Smooth muscle cell (in vitro differentiated cells): ENCODE results near the gene F3. TPM values are rescaled to one million over a fixed set of nuclear protein-coding genes. Genes with fewer than 3 reads are reported as not detected.
"Not testable (repeated sequence)": the region's sequence is repeated elsewhere in the genome, so short reads cannot be mapped to it uniquely, and the experiment has no call there.

Experiments
- DNase-seq: peaks from one replicate; lab custom pipeline; 2025; ENCODE audit not compliant: unreplicated experiment; lab: John Stamatoyannopoulos, UW
- H2AFZ ChIP-seq: fragments of 200-600 bp; sonication (generic); 2 replicates; pipeline ENCODE4 v1.6.0; 2016; ENCODE audit warnings: antibody characterized with exemption, low read depth, mild to moderate bottlenecking
- H3F3A ChIP-seq: fragments of 200-600 bp; sonication (generic); 2 replicates; pipeline ENCODE4 v1.6.0; 2017; ENCODE audit warnings: antibody characterized with exemption, low read depth
- H3K27ac ChIP-seq: fragments of 200-600 bp; sonication (generic); 2 replicates; pipeline ENCODE4 v1.5.1; 2016; ENCODE audit warnings: low read depth, mild to moderate bottlenecking
- H3K27me3 ChIP-seq: fragments of 200-600 bp; sonication (generic); 2 replicates; pipeline ENCODE4 v1.6.1; 2016; ENCODE audit warnings: low read depth, mild to moderate bottlenecking
- H3K36me3 ChIP-seq: fragments of 200-600 bp; sonication (generic); 2 replicates; pipeline ENCODE4 v1.5.1; 2016; ENCODE audit warnings: low read depth
- H3K4me1 ChIP-seq: fragments of 200-600 bp; sonication (generic); 2 replicates; pipeline ENCODE4 v1.5.1; 2016; ENCODE audit warnings: low read depth
- H3K4me2 ChIP-seq: fragments of 200-600 bp; sonication (generic); 2 replicates; pipeline ENCODE4 v1.6.0; 2016; ENCODE audit warnings: mild to moderate bottlenecking
- H3K4me3 ChIP-seq: fragments of 200-600 bp; sonication (generic); 2 replicates; pipeline ENCODE4 v1.5.1; 2016; ENCODE audit warnings: mild to moderate bottlenecking
- H3K79me2 ChIP-seq: fragments of 200-600 bp; sonication (generic); 2 replicates; pipeline ENCODE4 v1.6.0; 2016; ENCODE audit warnings: low read depth, mild to moderate bottlenecking
- H3K9ac ChIP-seq: fragments of 200-600 bp; sonication (generic); 2 replicates; pipeline ENCODE4 v1.6.0; 2016; ENCODE audit warnings: low read depth
- H3K9me3 ChIP-seq: fragments of 200-600 bp; sonication (generic); replicated peaks from 2 replicates; pipeline ENCODE4 v1.5.1; 2016; ENCODE audit warnings: low read depth
- H4K20me1 ChIP-seq: fragments of 200-600 bp; sonication (generic); 2 replicates; pipeline ENCODE4 v1.6.0; 2016; ENCODE audit warnings: low read depth
- WGBS: methylation state at CpG from one replicate; pipeline ENCODE4 v1.1.7; 2016; ENCODE audit warnings: low lambda C conversion rate; 5-methylcytosine and 5-hydroxymethylcytosine counted together
- polyA plus RNA-seq: library from polyadenylated mRNA; unstranded; fragments of >200 nt; fragmentation: Nextera tagmentation; extraction: Ambion mirVana; gene quantifications from 2 replicates; pipeline ENCODE4 v1.2.1, GENCODE V29; 2016
- total RNA-seq: library from RNA; depleted of rRNA; stranded (reverse); fragments of >200 nt; gene quantifications from 2 replicates; pipeline ENCODE4 v1.2.3, GENCODE V29; 2014
- TF ChIP-seq, protein P1 (sequence below): fragments of 200-600 bp; sonication (generic); IDR thresholded peaks from 2 replicates; pipeline ENCODE4 v1.5.1; 2017; ENCODE audit warnings: borderline replicate concordance, mild to moderate bottlenecking, antibody characterized with exemption; ENCODE audit not compliant: insufficient read depth, poor library complexity, severe bottlenecking

Gene F3
- total and polyA plus RNA-seq, 2 experiments from 2014 or later = 287 to 338 TPM

DNA sequence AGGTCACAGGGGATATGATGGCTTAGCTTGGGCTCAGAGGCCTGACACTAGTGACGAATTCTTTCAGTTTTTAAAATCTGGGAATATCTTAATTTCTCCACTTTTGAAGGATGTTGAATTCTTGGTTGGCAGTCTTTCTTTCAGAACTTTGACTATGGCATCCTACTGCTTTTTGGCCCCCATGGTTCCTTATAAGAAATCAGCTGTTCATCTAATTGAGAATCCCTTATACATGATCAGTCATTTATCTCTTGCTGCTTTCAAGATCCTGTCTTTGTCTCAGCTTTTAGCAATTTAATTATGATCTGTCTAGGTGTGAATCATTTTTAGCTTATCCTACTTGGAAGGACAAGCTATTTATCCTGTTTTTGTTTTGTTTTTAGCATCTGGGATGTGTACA is 31.2 kb upstream of the F3 start:
- no peaks in the 10 kb centered on the region for H3K4me1 ChIP-seq
- 96% methylated on average over 1 of the region's 1 CpG for WGBS
- no peak for DNase-seq

DNA sequence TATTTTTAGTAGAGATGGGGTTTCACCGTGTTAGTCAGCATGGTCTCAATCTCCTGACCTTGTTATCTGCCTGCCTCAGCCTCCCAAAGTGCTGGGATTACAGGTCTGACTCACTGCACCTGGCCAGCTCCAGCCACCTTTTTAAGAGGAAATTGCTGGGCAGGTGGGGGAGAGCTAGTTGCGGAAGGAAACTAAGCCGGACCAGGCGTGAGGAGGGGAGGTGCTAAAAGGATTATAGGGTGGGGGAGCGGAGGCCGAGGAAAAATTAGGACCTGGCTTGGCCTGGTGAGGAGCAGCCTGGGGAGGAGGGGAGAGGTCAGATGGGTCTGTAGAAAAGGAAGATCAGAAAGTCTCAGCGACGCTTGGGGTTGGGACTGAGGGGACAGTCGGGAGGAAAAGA is 29.4 kb upstream of the F3 start:
- not testable (repeated sequence) for H3K4me2 ChIP-seq, H3K9ac ChIP-seq, H3K4me3 ChIP-seq, DNase-seq, H4K20me1 ChIP-seq, H3K9me3 ChIP-seq, H3F3A ChIP-seq, H3K79me2 ChIP-seq, H3K4me1 ChIP-seq, H2AFZ ChIP-seq, H3K27me3 ChIP-seq, H3K36me3 ChIP-seq, H3K27ac ChIP-seq
- WGBS = 81% methylated on average over 9 of the region's 9 CpGs

More for the DNA sequence above, 31.2 kb upstream of the F3 start:
- Histone ChIP-seq H3K9ac (no peak overlapping the region), H3K27me3 (no peaks in the 10 kb centered on the region), H3K4me2 (no peak overlapping the region), H2AFZ (no peak overlapping the region), H3F3A (no peaks in the 10 kb centered on the region), H3K4me3 (no peak overlapping the region), H3K36me3 (no peaks in the 10 kb centered on the region), H3K9me3 (no peaks in the 10 kb centered on the region), H3K27ac (no peak overlapping the region), H4K20me1 (no peaks in the 10 kb centered on the region), H3K79me2 (no peaks in the 10 kb centered on the region)
- TF ChIP-seq, protein P1, sequence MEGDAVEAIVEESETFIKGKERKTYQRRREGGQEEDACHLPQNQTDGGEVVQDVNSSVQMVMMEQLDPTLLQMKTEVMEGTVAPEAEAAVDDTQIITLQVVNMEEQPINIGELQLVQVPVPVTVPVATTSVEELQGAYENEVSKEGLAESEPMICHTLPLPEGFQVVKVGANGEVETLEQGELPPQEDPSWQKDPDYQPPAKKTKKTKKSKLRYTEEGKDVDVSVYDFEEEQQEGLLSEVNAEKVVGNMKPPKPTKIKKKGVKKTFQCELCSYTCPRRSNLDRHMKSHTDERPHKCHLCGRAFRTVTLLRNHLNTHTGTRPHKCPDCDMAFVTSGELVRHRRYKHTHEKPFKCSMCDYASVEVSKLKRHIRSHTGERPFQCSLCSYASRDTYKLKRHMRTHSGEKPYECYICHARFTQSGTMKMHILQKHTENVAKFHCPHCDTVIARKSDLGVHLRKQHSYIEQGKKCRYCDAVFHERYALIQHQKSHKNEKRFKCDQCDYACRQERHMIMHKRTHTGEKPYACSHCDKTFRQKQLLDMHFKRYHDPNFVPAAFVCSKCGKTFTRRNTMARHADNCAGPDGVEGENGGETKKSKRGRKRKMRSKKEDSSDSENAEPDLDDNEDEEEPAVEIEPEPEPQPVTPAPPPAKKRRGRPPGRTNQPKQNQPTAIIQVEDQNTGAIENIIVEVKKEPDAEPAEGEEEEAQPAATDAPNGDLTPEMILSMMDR = no peak

DNA sequence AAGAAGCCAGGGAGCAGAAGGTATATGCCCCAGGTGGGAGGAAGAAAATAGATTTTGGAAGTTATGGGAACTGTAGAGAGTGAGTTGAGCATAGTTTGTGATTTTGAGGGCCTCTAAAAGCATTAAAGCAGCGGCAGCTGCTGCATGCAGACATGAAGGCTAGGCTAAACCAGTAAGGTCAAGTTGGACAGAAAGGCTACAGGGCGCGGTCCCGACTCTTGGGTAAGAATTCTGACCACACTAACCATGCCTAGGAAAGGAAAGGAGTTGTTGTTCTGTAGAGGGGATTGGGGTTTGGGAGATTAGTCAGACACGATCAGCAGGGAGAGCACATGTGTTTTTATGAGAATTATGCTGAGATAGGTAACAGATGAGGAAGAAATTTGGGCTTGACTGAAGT is 27.2 kb upstream of the F3 start:
- 86% methylated on average over 5 of the region's 5 CpGs for WGBS
- not testable (repeated sequence) for H3K9ac ChIP-seq, H2AFZ ChIP-seq, H4K20me1 ChIP-seq, H3K36me3 ChIP-seq, H3K9me3 ChIP-seq, H3K4me3 ChIP-seq, H3K79me2 ChIP-seq, H3K4me2 ChIP-seq, H3F3A ChIP-seq, H3K27ac ChIP-seq, DNase-seq, H3K4me1 ChIP-seq, H3K27me3 ChIP-seq

DNA sequence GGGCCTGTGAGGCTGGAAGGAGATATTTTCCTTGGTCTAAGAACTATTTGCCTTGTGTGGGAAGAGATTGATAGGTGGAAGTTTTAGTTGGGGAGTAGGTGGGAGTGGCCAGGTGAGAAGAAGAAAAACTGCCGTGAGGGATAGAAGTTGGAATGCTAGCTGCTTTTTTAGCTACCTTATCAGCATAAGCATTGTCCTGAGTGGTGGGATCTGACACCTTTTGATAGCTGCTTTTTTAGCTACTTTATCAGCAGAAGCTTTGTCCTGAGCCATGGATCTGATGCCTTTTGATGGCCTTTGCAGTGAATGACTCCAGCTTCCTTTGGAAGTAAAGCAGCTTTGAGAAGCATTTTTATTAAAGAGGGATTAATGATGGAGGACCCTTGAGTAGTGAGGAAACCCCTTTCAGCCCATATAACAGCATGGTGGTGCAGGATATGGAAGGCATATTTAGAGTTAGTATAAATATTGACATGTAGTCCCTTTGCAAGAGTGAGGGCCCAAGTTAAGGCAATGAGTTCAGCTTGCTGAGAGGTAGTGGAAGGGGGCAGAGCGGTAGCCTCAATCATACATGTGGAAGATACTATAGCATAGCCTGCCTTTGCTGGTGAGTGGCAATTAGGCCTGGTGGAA is 26.5 kb upstream of the F3 start:
- not testable (repeated sequence) for H3K4me2 ChIP-seq, H3K4me1 ChIP-seq, H3K27ac ChIP-seq, DNase-seq, H3K9me3 ChIP-seq, H3K9ac ChIP-seq, H3K36me3 ChIP-seq, H3K27me3 ChIP-seq, H3F3A ChIP-seq, H3K79me2 ChIP-seq, H3K4me3 ChIP-seq, H2AFZ ChIP-seq, H4K20me1 ChIP-seq
- 92% methylated on average over 2 of the region's 2 CpGs for WGBS

- not testable (repeated sequence) for H3K36me3 ChIP-seq, H3K27me3 ChIP-seq, H2AFZ ChIP-seq, H3F3A ChIP-seq, H3K9me3 ChIP-seq, H3K4me3 ChIP-seq, H3K79me2 ChIP-seq, H4K20me1 ChIP-seq, H3K27ac ChIP-seq, DNase-seq, H3K4me2 ChIP-seq, H3K9ac ChIP-seq
- peaks cover 12% of the 10 kb centered on the region for H3K4me1 ChIP-seq
- 60% methylated on average over 5 of the region's 5 CpGs for WGBS
Observed at GRCh38 chr1:94566436-94566835, 24.9 kb upstream of the F3 start.
